GM19043 (cell line): ENCODE data around the gene RILP.
A peak's percentile ranks its signal among the peaks of the same experiment; 100 is the strongest.

Experiments
- ATAC-seq: cut with Tn5 transposase; IDR thresholded peaks from one replicate; pipeline ENCODE4 v1.9.1; 2021; ENCODE audit warnings: low read depth; ENCODE audit not compliant: unreplicated experiment

The RILP gene

DNA sequence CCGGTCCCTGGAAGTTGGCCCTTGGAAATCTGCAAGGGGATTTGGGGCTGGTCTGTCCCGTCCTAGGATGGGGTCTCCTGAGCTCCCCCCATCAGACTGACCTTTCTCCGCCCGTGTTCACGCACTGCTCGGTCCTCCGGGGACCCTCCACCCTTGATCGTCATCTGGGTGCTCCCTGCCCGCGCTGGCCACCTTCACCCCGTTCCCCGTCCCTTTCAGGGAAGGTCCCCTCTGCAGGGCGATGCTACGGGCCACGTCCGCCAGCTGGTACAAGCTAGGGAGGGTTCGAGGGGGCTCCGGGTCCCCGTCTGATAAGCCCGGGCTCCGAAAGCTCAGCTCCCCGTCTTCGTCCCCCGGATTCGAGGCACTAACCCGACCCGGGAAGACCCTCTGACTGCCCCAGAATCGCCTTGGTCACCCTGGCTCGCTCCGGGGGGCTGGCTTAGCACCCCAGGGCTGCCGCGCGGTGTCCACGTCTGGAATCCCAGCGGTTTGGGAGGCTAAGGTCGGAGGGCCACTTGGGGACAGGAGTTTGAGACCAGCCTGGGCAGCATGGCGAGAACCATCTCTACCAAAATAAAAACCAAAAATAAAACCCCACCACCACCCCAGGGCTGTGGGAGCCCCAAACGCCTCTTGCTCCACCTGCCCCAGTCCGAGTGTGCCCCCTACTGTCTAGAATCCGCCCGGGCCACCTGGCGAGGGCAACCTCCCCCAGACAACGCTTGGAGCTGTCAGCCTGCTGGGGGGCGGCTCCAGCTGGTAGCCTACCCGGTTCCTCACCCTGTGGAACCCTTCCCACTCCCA lies 20.0 kb downstream of the RILP start:
- ATAC-seq: no peak

- ATAC-seq: peak; percentile 45
These were observed 20.7 kb downstream of the RILP start for GRCh38 chr17:1628856-1629503.

- peak; percentile 48 for ATAC-seq
These were observed 21.4 kb downstream of the RILP start, which contains the start of gene SLC43A2 for GRCh38 chr17:1627982-1628855. Gene SLC43A2, minus strand, starts transcription at chr17:1628834. Its CDS starts 960 bp downstream, at chr17:1627874.

- ATAC-seq: no peak
These were observed 22.3 kb downstream of the RILP start for GRCh38 chr17:1627182-1627981.

DNA sequence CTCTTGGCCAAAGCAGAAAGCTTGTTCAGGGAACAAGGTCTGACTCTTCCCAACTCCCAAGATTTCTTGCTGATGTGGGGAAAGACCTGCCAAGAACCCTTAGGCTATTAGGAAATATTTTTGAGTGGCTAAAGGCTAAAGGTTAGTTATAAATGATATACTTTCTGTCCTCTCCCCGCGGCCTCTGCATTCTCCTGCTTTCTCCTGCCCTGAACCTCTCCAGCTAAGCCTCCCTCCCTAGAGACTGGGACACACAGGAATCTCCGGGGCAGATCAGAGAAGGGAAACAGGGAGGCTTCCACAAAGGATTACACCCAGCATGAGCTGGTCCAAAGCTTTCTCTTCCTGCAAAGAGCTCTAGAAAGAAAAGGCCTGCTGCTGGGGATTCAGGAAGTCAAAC lies 23.3 kb downstream of the RILP start:
- no peak for ATAC-seq

- no peak for ATAC-seq
These were observed 24.1 kb downstream of the RILP start for GRCh38 chr17:1625581-1625980.

- ATAC-seq: no peak
These were observed 24.6 kb downstream of the RILP start for GRCh38 chr17:1625053-1625452.

DNA sequence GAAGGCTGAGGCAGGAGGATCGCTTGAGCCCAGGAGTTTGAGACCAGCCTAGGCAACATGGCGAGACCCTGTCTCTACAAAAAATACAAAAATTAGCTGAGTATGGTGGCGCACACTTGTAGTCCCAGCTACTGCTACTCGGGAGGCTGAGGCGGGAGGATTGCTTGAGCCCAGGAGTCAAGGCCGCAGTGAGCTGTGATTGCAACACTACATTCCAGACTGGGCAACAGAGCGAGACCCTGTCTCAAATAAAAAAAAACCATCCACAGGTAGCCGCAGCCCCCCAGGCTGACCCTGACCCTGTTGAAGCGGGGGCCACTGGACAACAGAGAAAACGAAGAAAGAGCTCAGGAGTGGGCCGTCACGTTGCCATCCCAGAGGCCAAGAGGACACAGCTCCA lies 25.0 kb downstream of the RILP start:
- ATAC-seq: no peak

DNA sequence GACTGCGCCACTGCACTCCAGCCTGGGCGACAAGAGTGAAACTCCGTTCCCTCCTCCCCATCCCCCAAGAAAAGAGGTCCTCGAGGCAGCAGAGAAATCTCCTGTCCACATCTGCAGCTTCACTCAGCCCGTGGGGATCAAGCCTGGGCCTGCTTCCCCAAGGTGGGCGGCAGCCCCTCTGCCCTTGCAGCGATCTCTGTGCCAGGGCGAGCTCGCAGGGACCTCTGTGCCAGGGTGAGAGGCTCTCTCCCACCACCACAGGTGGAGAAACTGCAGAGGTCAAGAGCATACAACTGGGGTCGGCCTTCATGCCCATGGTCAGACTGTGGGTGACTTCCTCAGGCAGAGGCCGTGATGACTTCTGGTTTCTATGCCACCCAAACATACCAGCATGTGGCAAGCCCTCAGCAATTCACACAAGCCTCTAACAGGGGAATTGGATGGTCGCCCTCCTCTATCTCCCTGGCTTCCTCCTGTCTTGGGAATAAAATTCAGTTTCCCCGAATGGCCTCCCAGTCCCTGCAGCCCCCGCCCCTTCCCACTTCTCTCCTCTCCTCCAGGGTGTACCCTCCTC lies 26.5 kb downstream of the RILP start:
- ATAC-seq: no peak

- ATAC-seq: no peak
These were observed 28.3 kb downstream of the RILP start for GRCh38 chr17:1621273-1621954.

DNA sequence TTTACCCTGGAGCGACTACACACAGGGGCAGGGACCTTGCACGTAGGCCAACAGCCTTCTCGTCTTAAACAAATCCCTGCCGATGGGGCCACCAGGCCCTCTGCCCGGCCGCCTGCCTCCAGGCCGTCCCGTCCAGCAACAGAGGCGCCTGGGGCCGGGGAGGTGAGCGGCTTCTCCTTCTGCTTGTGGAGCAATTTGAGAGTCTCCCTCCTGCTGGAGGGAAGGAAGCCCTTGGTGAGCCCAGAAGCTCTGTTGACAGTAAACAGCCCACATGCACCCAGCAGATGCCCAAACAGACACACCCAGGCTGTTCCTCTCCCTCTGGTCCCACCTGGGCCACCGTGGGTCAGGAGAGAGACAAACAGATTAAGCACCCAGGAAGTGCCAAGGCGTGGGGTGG lies 29.2 kb downstream of the RILP start:
- no peak for ATAC-seq

DNA sequence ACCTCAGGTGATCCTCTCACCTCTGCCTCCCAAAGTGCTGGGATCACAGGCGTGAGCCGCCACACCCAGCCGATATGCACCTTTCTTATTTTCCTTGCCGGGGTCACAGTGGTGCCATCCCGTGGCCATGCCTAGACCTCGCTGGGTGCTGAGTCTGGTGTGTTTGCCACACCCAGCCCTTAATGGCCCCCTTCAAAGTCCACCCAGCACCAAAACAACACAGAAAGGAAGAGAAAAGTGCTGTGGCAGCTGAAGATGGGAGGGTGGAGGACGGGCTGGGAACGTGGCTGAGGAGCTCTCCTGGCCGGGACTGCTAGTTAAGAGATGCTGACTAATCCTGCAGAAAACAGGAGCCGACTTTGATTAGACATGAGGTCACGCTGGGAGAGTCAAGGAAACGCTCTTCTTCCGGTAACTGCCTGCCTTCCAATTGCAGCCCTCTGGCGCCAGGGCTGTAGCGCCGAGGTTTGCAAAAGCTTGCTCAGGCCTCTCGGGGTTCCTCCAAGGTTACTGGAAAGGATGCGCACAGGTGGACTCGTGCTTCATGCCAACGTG lies 32.0 kb downstream of the RILP start:
- no peak for ATAC-seq

DNA sequence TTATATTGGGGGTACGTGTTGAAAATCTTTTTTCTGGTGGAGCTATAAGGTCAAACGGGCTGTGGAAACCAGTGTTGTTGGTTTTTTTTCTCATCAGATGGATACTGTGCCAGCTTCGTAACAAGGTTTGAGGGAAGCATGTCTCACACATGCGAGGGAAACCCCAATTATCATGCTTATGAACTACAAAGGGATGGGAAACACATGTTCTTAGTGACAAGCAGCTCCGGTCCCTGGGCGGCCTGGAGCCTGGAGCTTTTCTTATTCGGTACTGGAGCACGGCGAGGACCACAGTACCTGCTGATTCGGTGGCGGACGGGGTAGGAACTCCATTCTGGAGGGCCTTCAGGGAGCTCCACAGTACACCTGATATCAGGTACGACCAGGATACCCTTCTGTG lies 33.6 kb downstream of the RILP start:
- no peak for ATAC-seq

DNA sequence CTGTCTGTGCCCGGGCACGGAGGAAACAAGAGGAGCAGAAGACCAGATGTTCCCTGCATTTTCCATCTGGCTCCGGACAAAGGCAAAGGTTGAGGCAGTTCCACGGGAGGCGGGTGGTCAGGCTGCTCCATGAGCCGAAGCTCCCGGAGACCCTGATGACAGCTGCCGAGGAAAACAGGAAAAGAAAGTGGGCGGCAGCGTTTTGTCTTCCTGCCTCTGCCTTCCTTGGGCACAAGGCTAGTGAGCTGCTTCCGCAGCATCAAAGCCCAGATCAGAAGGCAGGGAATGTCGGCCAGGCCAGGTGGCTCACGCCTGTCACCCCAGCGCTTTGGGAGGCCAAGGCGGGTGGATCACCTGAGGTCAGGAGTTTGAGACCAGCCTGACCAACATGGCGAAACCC lies 37.3 kb downstream of the RILP start:
- no peak for ATAC-seq

GRCh38 chr17:1611715-1612114 lies 38.0 kb downstream of the RILP start:
- ATAC-seq: no peak

- ATAC-seq: no peak
These were observed 41.0 kb downstream of the RILP start for GRCh38 chr17:1608676-1609075.

DNA sequence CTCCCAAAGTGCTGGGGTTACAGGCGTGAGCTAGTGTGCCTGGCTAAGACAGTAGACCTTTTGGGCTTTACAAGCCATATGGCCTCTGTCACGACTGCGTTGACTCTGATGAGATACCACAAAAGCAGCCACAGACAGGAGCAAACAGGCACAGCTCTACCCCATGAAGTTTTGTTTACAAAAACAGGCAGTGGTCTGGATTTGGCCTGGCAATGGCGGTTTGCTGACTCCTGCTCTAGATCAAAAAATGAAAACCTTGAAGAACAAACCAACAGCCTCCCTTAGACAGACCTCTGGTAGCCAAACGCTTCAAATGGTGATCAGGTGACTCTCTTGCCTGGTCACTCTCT lies 41.7 kb downstream of the RILP start:
- ATAC-seq: no peak

DNA sequence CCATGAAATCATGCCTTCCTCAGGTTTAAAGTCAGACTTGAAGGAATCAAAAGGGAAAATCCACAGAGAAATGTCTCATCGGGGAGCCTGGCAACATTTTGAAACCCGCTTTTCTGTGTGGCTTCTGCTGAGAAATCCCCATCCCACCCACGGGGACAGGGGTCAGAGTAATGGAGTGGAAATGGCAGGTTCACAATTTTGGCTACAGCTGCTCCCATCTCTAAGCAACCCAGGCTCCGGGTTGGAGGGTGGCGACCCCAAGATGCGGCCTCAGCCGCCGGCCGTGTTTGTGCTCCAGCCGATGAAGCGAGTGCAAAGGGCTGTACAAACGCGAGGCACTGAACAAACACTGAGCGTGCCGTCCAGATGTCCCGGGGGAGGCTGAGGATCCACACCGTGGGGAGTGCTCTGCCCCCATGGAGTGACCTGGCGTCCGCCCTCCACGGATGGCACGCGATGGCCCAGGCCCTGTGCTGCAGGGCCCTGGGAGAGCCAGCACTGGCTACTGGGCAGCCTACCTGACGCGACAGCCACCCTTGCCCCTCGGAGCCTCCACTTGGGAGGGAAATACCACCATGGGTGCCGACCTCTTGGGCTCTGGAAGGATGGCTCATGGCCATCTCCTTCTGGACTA lies 43.2 kb downstream of the RILP start:
- ATAC-seq: no peak
